GM12878 (cell line): Measurements from ENCODE around the gene GRIFIN. TPM values are rescaled to one million over a fixed set of nuclear protein-coding genes. Genes with fewer than 3 reads are reported as not detected.

Experiments
- ATAC-seq: fragments of 200-7000 bp; cut with Tn5 transposase; 3 replicates; pipeline ENCODE4 v1.9.1; 2020; ENCODE audit warnings: mild to moderate bottlenecking, moderate library complexity
- BruUV-seq: library from RNA; stranded (reverse); fragments of 400-500 nt; replicated peaks from 2 replicates; lab custom pipeline; 2021; lab: Mats Ljungman, UMichigan
- CTCF ChIA-PET: fragments of 300-600 bp; sonication (Branson Sonifier 250); formaldehyde crosslinking; extraction: SDS; loops from one replicate; lab custom pipeline; 2021; ENCODE audit warnings: inconsistent platforms; lab: Yijun Ruan, JAX
- POLR2A ChIA-PET: fragments of 350-600 bp; formaldehyde crosslinking; extraction: SDS; loops from one replicate; lab custom pipeline; 2021; ENCODE audit warnings: inconsistent platforms; lab: Charles Lee
- RAD21 ChIA-PET: fragments of 300-600 bp; sonication (Branson Sonifier 250); formaldehyde crosslinking; loops from one replicate; lab custom pipeline; 2023; ENCODE audit warnings: antibody characterized with exemption; ENCODE audit not compliant: unreplicated experiment; lab: Charles Lee
- SMC1A ChIA-PET: fragments of 300-600 bp; sonication (Branson Sonifier 250); formaldehyde crosslinking; loops from one replicate; lab custom pipeline; 2023; ENCODE audit not compliant: unreplicated experiment, uncharacterized antibody; lab: Charles Lee
- DNase-seq: peaks from one replicate; pipeline ENCODE4 v3.0.0-alpha.2; 2011; ENCODE audit warnings: low read depth, low spot score
- FAIRE-seq: peaks from 3 replicates; lab custom pipeline; 2011; peaks lifted over from hg19 to GRCh38; lab: Jason Lieb, UNC
- H2AFZ ChIP-seq: 2 replicates; pipeline ENCODE4 v1.6.0; 2011; ENCODE audit warnings: low read depth, low read length, control low read depth; ENCODE audit not compliant: control insufficient read depth
- H3K27ac ChIP-seq: 2 replicates; pipeline ENCODE4 v1.5.1; 2011; ENCODE audit warnings: control low read depth; ENCODE audit not compliant: control insufficient read depth, insufficient read depth
- H3K27me3 ChIP-seq, 2 experiments: replicated peaks in 1 of 2; 2 replicates each; pipeline versions ENCODE4 v1.6.0 to v1.6.1; 2011; ENCODE audit warnings: low read length in 1 of 2; ENCODE audit not compliant: control insufficient read depth in 2 of 2, insufficient read depth in 2 of 2
- H3K36me3 ChIP-seq, 2 experiments: 2 replicates each; pipeline ENCODE4 v1.5.1; 2011; ENCODE audit warnings: low read length in 1 of 2; ENCODE audit not compliant: control insufficient read depth in 2 of 2, insufficient read depth in 2 of 2
- H3K4me1 ChIP-seq: 2 replicates; pipeline ENCODE4 v1.6.1; 2011; ENCODE audit warnings: mild to moderate bottlenecking, low read length, moderate library complexity, mixed read lengths; ENCODE audit not compliant: control insufficient read depth, insufficient read depth
- H3K4me2 ChIP-seq: 2 replicates; pipeline ENCODE4 v1.6.0; 2011; ENCODE audit warnings: control low read depth; ENCODE audit not compliant: control insufficient read depth, insufficient read depth
- H3K4me3 ChIP-seq: fragments of 200-600 bp; sonication (generic); 2 replicates; pipeline ENCODE4 v1.5.1; 2016
- H3K79me2 ChIP-seq: 2 replicates; pipeline ENCODE4 v1.6.0; 2011; ENCODE audit warnings: low read length; ENCODE audit not compliant: control insufficient read depth, insufficient read depth
- H3K9ac ChIP-seq: 2 replicates; pipeline ENCODE4 v1.8.0; 2011; ENCODE audit warnings: low read length, control low read depth, mixed read lengths; ENCODE audit not compliant: control insufficient read depth, insufficient read depth
- H3K9me3 ChIP-seq: replicated peaks from 3 replicates; pipeline ENCODE4 v1.5.1; 2011; ENCODE audit warnings: mild to moderate bottlenecking, low read length; ENCODE audit not compliant: control insufficient read depth, insufficient read depth
- H4K20me1 ChIP-seq: 2 replicates; pipeline ENCODE4 v1.6.0; 2011; ENCODE audit not compliant: control insufficient read depth, insufficient read depth
- ASH2L ChIP-seq: fragments of 300-600, 200-600 bp; sonication (generic); IDR thresholded peaks from 2 replicates; pipeline ENCODE4 v1.6.1; 2017; ENCODE audit warnings: low read depth, mild to moderate bottlenecking, borderline replicate concordance
- CBX5 ChIP-seq: sonication (generic); IDR thresholded peaks from 2 replicates; pipeline ENCODE4 v1.6.1; 2016; ENCODE audit warnings: low read depth, moderate library complexity, mild to moderate bottlenecking, inconsistent platforms
- NRF1 ChIP-seq: conservative IDR thresholded peaks from 2 replicates; pipeline ENCODE4 v1.6.1; 2011; ENCODE audit warnings: mild to moderate bottlenecking, low read depth, low read length, improper control_type of control experiment
- WGBS: methylation state at CpG from one replicate; pipeline ENCODE4 v1.1.6; 2016; ENCODE audit warnings: low lambda C conversion rate; ENCODE audit not compliant: insufficient replicate concordance, insufficient coverage; ENCODE audit errors: missing lambda C conversion rate; 5-methylcytosine and 5-hydroxymethylcytosine counted together
- in situ Hi-C: fragments of 300-500 bp; cut with MboI; formaldehyde crosslinking; loops from 9 replicates; pipeline ENCODE4 v1.14.3; 2018; ENCODE audit warnings: mixed read lengths
- intact Hi-C: fragments of 100-400 bp; cut with micrococcal nuclease; formaldehyde crosslinking; loops from one replicate; pipeline ENCODE4 v1.14.2; 2022; ENCODE audit not compliant: unreplicated experiment
- polyA plus RNA-seq, 11 experiments: library from polyadenylated mRNA; depleted of rRNA in 4 of 11; unstranded in 6 of 11; stranded (reverse) in 5 of 11; fragments of >200 nt; fragmentation: Nextera tagmentation in 4 of 11; fragmentation: Illumina TruSeq in 1 of 11; extraction: Ambion mirVana in 4 of 11; extraction: Trizol in 1 of 11; gene quantifications; 1 replicate in 1 of 11; 2 replicates in 10 of 11; pipeline versions ENCODE4 v1.2.1 to v1.2.3, GENCODE V29; 2011 to 2016; ENCODE audit warnings: inconsistent platforms in 2 of 11, missing spikeins in 2 of 11, low read depth in 1 of 11
- total RNA-seq, 4 experiments: library from RNA; depleted of rRNA in 3 of 4; stranded (reverse); fragments of >200 nt in 3 of 4; fragmentation: Illumina TruSeq in 1 of 4; extraction: Trizol in 1 of 4; gene quantifications; 2 replicates each; pipeline versions ENCODE4 v1.2.1 to v1.2.3, GENCODE V29; 2013 to 2021
- TF ChIP-seq, protein P1 (sequence below): fragments of 450-650 bp; IDR thresholded peaks from 2 replicates; pipeline ENCODE4 v1.6.1; 2018; ENCODE audit warnings: mild to moderate bottlenecking, low read depth, moderate library complexity; ENCODE audit not compliant: partially characterized antibody

The GRIFIN gene
- total and polyA plus RNA-seq, 10 of the 15 experiments (the other 5 are each of a cell fraction or from before 2014, with no cell fraction given), result not detected

DNA sequence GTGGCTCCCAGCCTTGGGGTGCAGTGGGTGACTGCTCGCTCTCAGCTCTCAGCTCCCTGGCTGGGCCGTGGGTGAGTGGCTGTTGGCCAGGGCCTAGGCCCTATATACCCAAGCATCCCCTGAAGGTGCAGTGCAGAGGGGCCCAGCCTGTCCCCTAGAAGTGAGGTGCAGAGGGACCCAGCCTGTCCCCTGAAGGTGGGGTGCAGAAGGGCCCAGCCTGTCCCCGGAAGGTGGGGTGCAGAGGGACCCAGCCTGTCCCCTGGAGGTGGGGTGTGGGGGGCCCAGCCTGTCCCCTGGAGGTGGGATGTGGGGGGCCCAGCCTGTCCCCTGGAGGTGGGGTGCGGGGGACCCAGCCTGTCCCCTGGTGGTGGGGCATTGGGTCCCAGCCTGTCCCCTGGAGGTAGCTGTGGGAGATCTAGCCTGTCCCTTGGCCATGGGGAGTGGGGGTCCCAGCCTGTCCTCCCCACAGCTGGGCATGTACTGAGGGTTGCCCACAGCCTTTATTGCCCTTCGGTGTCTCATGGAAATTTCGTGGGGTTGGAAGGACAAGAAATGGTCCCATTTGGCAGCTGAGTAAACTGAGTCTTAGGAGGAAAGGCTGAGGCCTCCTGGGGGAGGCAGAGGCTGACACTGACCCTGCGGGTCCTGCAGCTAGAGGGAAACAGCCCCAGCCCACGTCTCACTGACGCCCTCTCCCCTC is 25.9 kb upstream of the GRIFIN start:
- no peak overlapping the region for H3K4me2 ChIP-seq
- RAD21 ChIA-PET, result no interaction called here
- no peaks in the 10 kb centered on the region for H3K36me3 ChIP-seq
- no peak overlapping the region for H3K9ac ChIP-seq
- no peaks in the 10 kb centered on the region for H3K9me3 ChIP-seq
- POLR2A ChIA-PET, result no interaction called here
- DNase-seq, result no peak
- H3K79me2 ChIP-seq, result no peaks in the 10 kb centered on the region
- no peak for TF ChIP-seq NRF1
- TF ChIP-seq, protein P1, sequence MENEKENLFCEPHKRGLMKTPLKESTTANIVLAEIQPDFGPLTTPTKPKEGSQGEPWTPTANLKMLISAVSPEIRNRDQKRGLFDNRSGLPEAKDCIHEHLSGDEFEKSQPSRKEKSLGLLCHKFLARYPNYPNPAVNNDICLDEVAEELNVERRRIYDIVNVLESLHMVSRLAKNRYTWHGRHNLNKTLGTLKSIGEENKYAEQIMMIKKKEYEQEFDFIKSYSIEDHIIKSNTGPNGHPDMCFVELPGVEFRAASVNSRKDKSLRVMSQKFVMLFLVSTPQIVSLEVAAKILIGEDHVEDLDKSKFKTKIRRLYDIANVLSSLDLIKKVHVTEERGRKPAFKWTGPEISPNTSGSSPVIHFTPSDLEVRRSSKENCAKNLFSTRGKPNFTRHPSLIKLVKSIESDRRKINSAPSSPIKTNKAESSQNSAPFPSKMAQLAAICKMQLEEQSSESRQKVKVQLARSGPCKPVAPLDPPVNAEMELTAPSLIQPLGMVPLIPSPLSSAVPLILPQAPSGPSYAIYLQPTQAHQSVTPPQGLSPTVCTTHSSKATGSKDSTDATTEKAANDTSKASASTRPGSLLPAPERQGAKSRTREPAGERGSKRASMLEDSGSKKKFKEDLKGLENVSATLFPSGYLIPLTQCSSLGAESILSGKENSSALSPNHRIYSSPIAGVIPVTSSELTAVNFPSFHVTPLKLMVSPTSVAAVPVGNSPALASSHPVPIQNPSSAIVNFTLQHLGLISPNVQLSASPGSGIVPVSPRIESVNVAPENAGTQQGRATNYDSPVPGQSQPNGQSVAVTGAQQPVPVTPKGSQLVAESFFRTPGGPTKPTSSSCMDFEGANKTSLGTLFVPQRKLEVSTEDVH, result no peak
- TF ChIP-seq CBX5, result no peak
- no peak for TF ChIP-seq ASH2L
- intact Hi-C loops (no loop called here), in situ Hi-C loops (no loop called here)
- SMC1A ChIA-PET, result no interaction called here
- BruUV-seq, result no TSS peak
- CTCF ChIA-PET, result no interaction called here
- no peaks in the 10 kb centered on the region for H3K4me1 ChIP-seq
- WGBS, result 30% methylated on average over 8 of the region's 9 CpGs
- no peak overlapping the region for H3K4me3 ChIP-seq
- H4K20me1 ChIP-seq, result no peaks in the 10 kb centered on the region
- peak; percentile 17; the same call in 2 of the 3 replicates for ATAC-seq
- no peak overlapping the region for H2AFZ ChIP-seq
- no peak overlapping the region for H3K27ac ChIP-seq
- peaks cover 0 to 1% of the 10 kb centered on the region in 2 experiments; a peak in 1 of 4 replicates for H3K27me3 ChIP-seq
- FAIRE-seq, result no peak
